Spleen (tissue), 13 donors: ENCODE data around the gene AFTPH. TPM values are rescaled to one million over a fixed set of nuclear protein-coding genes. Genes with fewer than 3 reads are reported as not detected.

Experiments
- DNase-seq: peaks from one replicate; pipeline ENCODE4 v3.0.0-alpha.2; 2020
- H3K27ac ChIP-seq, 8 donors: fragments of 200-600 bp; sonication (generic) in 7 of 8; 1 replicate in 4 of 8; 2 replicates in 4 of 8; pipeline versions ENCODE4 v1.5.0 to v1.8.0; 2016 to 2021; ENCODE audit warnings: inconsistent platforms in 4 of 8, mild to moderate bottlenecking in 4 of 8, moderate library complexity in 1 of 8
- H3K27me3 ChIP-seq, 7 donors: fragments of 200-600 bp; sonication (generic) in 6 of 7; replicated peaks in 1 of 7; 1 replicate in 4 of 7; 2 replicates in 3 of 7; pipeline versions ENCODE4 v1.5.0 to v1.8.0; 2016 to 2021; ENCODE audit warnings: inconsistent platforms in 3 of 7, mild to moderate bottlenecking in 1 of 7
- H3K36me3 ChIP-seq, 6 donors: fragments of 200-600 bp; sonication (generic) in 5 of 6; 1 replicate in 4 of 6; 2 replicates in 2 of 6; pipeline versions ENCODE4 v1.5.0 to v1.8.0; 2016 to 2021; ENCODE audit warnings: inconsistent platforms in 2 of 6
- H3K4me1 ChIP-seq, 6 donors: fragments of 200-600 bp; sonication (generic) in 5 of 6; 1 replicate in 3 of 6; 2 replicates in 3 of 6; pipeline versions ENCODE4 v1.5.0 to v1.8.0; 2016 to 2021; ENCODE audit warnings: inconsistent platforms in 3 of 6
- H3K4me3 ChIP-seq, 8 donors: fragments of 200-600 bp; sonication (generic) in 7 of 8; 1 replicate in 4 of 8; 2 replicates in 4 of 8; pipeline versions ENCODE4 v1.5.0 to v1.8.0; 2016 to 2021; ENCODE audit warnings: inconsistent platforms in 4 of 8, mild to moderate bottlenecking in 4 of 8, moderate library complexity in 2 of 8
- H3K9me3 ChIP-seq, 8 donors: fragments of 200-600 bp; sonication (generic) in 7 of 8; 1 replicate in 4 of 8; 2 replicates in 4 of 8; pipeline versions ENCODE4 v1.5.0 to v1.8.0; 2016 to 2021; ENCODE audit warnings: inconsistent platforms in 4 of 8
- CTCF ChIP-seq, 11 experiments: fragments of 200-600 bp in 7 of 11; fragments of 450-650 bp in 4 of 11; sonication (generic) in 4 of 11; IDR thresholded peaks in 8 of 11; conservative IDR thresholded peaks in 3 of 11; 1 replicate in 7 of 11; 2 replicates in 4 of 11; pipeline versions ENCODE4 v1.4.0 to v1.8.0; 2016 to 2021; ENCODE audit warnings: antibody characterized with exemption in 11 of 11, inconsistent platforms in 4 of 11, mild to moderate bottlenecking in 1 of 11
- POLR2A ChIP-seq, 3 donors: fragments of 450-650 bp; IDR thresholded peaks; one replicate each; pipeline ENCODE4 v1.5.1; 2017; ENCODE audit warnings: antibody characterized with exemption in 3 of 3, mild to moderate bottlenecking in 1 of 3
- POLR2AphosphoS5 ChIP-seq, 3 donors: sonication (generic); formaldehyde crosslinking; IDR thresholded peaks; one replicate each; pipeline ENCODE4 v1.5.1; 2017; ENCODE audit warnings: antibody characterized with exemption in 3 of 3
- WGBS, 5 donors: extraction: QIAGEN DNeasy Blood & Tissue Kit in 3 of 5; methylation state at CpG; one replicate each; pipeline versions ENCODE4 v1.1.5 to v1.1.7; 2013 to 2018; 5-methylcytosine and 5-hydroxymethylcytosine counted together
- intact Hi-C: fragments of 100-400 bp; cut with DNase I; formaldehyde crosslinking; loops from one replicate; pipeline ENCODE4 v1.15.0; 2023; ENCODE audit warnings: low total_unique reads
- long read RNA-seq, 2 donors: transcript quantifications; one replicate each; lab custom pipeline, GENCODE V29; 2026
- polyA plus RNA-seq, 3 donors: library from polyadenylated mRNA; stranded (reverse); fragments of 200-250 nt; gene quantifications; one replicate each; pipeline ENCODE4 v1.2.1, GENCODE V29; 2013
- total RNA-seq, 7 donors: library from RNA; depleted of rRNA in 3 of 7; stranded (reverse); fragments of >200 nt in 3 of 7; fragmentation: NEBNext Ultra II Directional in 4 of 7; extraction: Animal tissue kit (Norgen Biotek cat#: 25700) in 4 of 7; gene quantifications; one replicate each; pipeline versions ENCODE4 v1.1.0 to v1.2.1, GENCODE V29; 2016 to 2021
- donor health status: healthy with polysubstance abuse.
- donor health status: DM: no; HTN: no; CAD: no; lungs with moderate emphysema.
- donor health status: DM: no; HTN: no; CAD: no.
- donor health status: Bipolar disorder and iron deficiency.
- donor health status: healthy.
- donor health status: DM: no; HTN: no; CAD: no.
- donor health status: DM: yes; HTN: yes; CAD: no.

AFTPH gene
- total RNA-seq (10 to 100 TPM; 36.9 to 71.1 (median 49.4) TPM), polyA plus RNA-seq (10 to 100 TPM; 41.7 to 64.8 (median 50.3) TPM)
- long read RNA-seq, donor 1, partial matches to known transcripts: 5 of 5 reads
- long read RNA-seq, donor 1, other reads (novel, unspliced or antisense): 0 of 5 reads
- long read RNA-seq, donor 2, full-length matches to known transcripts: 1 of 1 reads
- long read RNA-seq, donor 2, partial matches to known transcripts: 0 of 1 reads
- long read RNA-seq, donor 2, other reads (novel, unspliced or antisense): 0 of 1 reads

- H3K9me3 ChIP-seq: no peaks in the 10 kb centered on the region
- 0 to 1% (median 0%) methylated on average over 43 to 67 of the region's 67 CpGs for WGBS, 5 donors
- no peaks in the 10 kb centered on the region for H3K27me3 ChIP-seq
- TF ChIP-seq POLR2A (IDR thresholded peaks at IDR 0.05): peak in 2 of 3 donors; percentile 43 to 87
- TF ChIP-seq POLR2AphosphoS5 (IDR thresholded peaks at IDR 0.05): peak; percentile 97 to 99 (median 99)
- TF ChIP-seq CTCF (IDR thresholded peaks at IDR 0.05 in 8 of 11, conservative IDR thresholded peaks at IDR 0.05 in 3 of 11): peak in 3 of 11 experiments; percentile 32 to 43 (median 42)
- peaks cover 5 to 54% (median 49%) of the 10 kb centered on the region in 6 donors for H3K4me1 ChIP-seq
- peak within 1 kb of the TSS; percentile 95 to 99 (median 98) for H3K27ac ChIP-seq
- peak; percentile 100 for DNase-seq
- H3K4me3 ChIP-seq: peak within 1 kb of the TSS; percentile 73 to 97 (median 85)
- intact Hi-C loops: no loop called here
- no peaks in the 10 kb centered on the region for H3K36me3 ChIP-seq
These were observed at the start of gene AFTPH for GRCh38 chr2:64523666-64524603. AFTPH (plus strand) TSS chr2:64524328; CDS start chr2:64551475, 27,147 bp downstream.

DNA sequence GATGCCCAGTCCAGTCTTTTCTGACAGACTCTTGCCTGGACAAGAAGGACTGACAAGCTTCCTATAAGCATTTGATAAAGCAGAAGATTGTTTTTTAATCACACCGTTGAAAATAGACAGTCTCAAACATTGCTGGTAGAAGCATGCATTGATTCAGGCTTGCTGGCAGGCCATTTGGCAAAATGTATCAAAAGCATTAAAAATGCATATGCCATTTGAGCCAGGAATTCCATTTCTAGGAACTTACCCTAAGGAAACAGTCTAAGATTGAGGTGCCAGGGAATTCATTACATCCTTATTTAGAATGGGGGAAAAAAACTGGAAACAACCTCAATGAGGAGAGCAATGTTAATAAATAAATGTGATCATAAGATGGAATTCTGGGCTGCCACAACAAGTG, 49.5 kb upstream of the AFTPH start:
- no peak for DNase-seq
- Histone ChIP-seq H3K27ac (peak overlapping the region in 1 of 8 donors; percentile 21), H3K27me3 (no peaks in the 10 kb centered on the region), H3K9me3 (no peaks in the 10 kb centered on the region), H3K4me1 (peaks cover 0 to 20% (median 14%) of the 10 kb centered on the region in 6 donors), H3K4me3 (no peak overlapping the region), H3K36me3 (no peaks in the 10 kb centered on the region)
- intact Hi-C loops: no loop called here
- 5 to 50% (median 30%) methylated on average over 1 of the region's 1 CpG for WGBS, 5 donors
- TF ChIP-seq CTCF (IDR thresholded peaks at IDR 0.05 in 8 of 11, conservative IDR thresholded peaks at IDR 0.05 in 3 of 11) (no peak), POLR2A (IDR thresholded peaks at IDR 0.05) (no peak), POLR2AphosphoS5 (IDR thresholded peaks at IDR 0.05) (no peak)

- intact Hi-C loops: no loop called here
- H3K4me1 ChIP-seq: peaks cover 0 to 20% (median 14%) of the 10 kb centered on the region in 6 donors
- no peaks in the 10 kb centered on the region for H3K9me3 ChIP-seq
- WGBS, 5 donors: 86 to 97% (median 94%) methylated on average over 1 of the region's 1 CpG
- H3K36me3 ChIP-seq: no peaks in the 10 kb centered on the region
- DNase-seq: no peak
- no peak overlapping the region for H3K27ac ChIP-seq
- TF ChIP-seq CTCF (IDR thresholded peaks at IDR 0.05 in 8 of 11, conservative IDR thresholded peaks at IDR 0.05 in 3 of 11) (no peak), POLR2A (IDR thresholded peaks at IDR 0.05) (no peak), POLR2AphosphoS5 (IDR thresholded peaks at IDR 0.05) (no peak)
- no peaks in the 10 kb centered on the region for H3K27me3 ChIP-seq
- H3K4me3 ChIP-seq: no peak overlapping the region
These were observed 47.1 kb upstream of the AFTPH start for GRCh38 chr2:64477037-64477436.

DNA sequence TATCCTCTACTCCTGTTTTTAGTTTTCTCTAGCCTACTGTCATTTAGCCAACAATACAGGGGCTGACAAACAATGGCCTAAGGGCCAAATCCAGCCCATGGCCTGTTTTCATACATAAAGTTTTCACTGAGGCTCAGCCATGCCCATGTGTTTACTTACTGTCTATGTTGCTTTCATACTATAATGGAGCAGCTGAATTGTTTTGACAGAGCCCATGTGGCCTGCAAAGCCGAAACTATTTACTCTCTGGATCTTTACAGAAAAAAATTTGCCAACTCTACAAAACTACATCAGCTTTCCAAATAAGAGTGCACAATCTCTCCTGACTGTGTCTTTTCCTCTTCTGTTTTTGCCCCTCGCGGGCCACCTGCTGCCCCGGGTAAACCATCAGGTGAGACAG, 46.1 kb upstream of the AFTPH start:
- H3K27me3 ChIP-seq: no peaks in the 10 kb centered on the region
- no peak overlapping the region for H3K4me3 ChIP-seq
- TF ChIP-seq CTCF (IDR thresholded peaks at IDR 0.05 in 8 of 11, conservative IDR thresholded peaks at IDR 0.05 in 3 of 11) (no peak), POLR2AphosphoS5 (IDR thresholded peaks at IDR 0.05) (no peak), POLR2A (IDR thresholded peaks at IDR 0.05) (no peak)
- no peak overlapping the region for H3K27ac ChIP-seq
- no peak for DNase-seq
- H3K9me3 ChIP-seq: no peaks in the 10 kb centered on the region
- intact Hi-C loops: no loop called here
- H3K4me1 ChIP-seq: peaks cover 0 to 25% (median 15%) of the 10 kb centered on the region in 6 donors
- 91 to 97% (median 96%) methylated on average over 4 of the region's 4 CpGs for WGBS, 5 donors
- no peaks in the 10 kb centered on the region for H3K36me3 ChIP-seq
